Activated CD8-positive, alpha-beta T cell treated with anti-CD3 and anti-CD28 coated beads for 36 hours (primary cell): ENCODE measurements around the gene TRNAU1AP. TPM values are rescaled to one million over a fixed set of nuclear protein-coding genes. Genes with fewer than 3 reads are reported as not detected.
"Not testable (repeated sequence)": the region's sequence is repeated elsewhere in the genome, so short reads cannot be mapped to it uniquely, and the experiment has no call there.

Experiments
- ATAC-seq: fragments of 200-7000 bp; cut with Tn5 transposase; one replicate; pipeline ENCODE4 v1.10.0; 2021; ENCODE audit warnings: mild to moderate bottlenecking, moderate library complexity
- CTCF ChIA-PET: fragments of 350-600 bp; sonication (Branson Sonifier 250); formaldehyde crosslinking; loops from one replicate; lab custom pipeline; 2021; ENCODE audit warnings: antibody characterized with exemption; lab: Charles Lee
- POLR2A ChIA-PET: fragments of 350-600 bp; sonication (Branson Sonifier 250); formaldehyde crosslinking; loops from one replicate; lab custom pipeline; 2021; ENCODE audit warnings: antibody characterized with exemption; lab: Charles Lee
- DNase-seq: peaks from one replicate; pipeline ENCODE4 v3.0.0-alpha.2; 2020
- H3K27ac Mint-ChIP-seq: one replicate; pipeline ENCODE4 v1.8.0; 2021; ENCODE audit warnings: mild to moderate bottlenecking, mixed read lengths
- H3K27me3 Mint-ChIP-seq: one replicate; pipeline ENCODE4 v1.8.0; 2021; ENCODE audit warnings: mixed read lengths
- H3K36me3 Mint-ChIP-seq: one replicate; pipeline ENCODE4 v1.8.0; 2021; ENCODE audit warnings: low read depth, mixed read lengths
- H3K4me1 Mint-ChIP-seq: one replicate; pipeline ENCODE4 v1.8.0; 2021; ENCODE audit warnings: low read depth, mixed read lengths
- H3K4me3 Mint-ChIP-seq: one replicate; pipeline ENCODE4 v1.8.0; 2021; ENCODE audit warnings: mild to moderate bottlenecking, moderate library complexity, mixed read lengths
- H3K9me3 Mint-ChIP-seq: one replicate; pipeline ENCODE4 v1.8.0; 2021; ENCODE audit warnings: mixed read lengths
- intact Hi-C: fragments of 100-400 bp; cut with micrococcal nuclease; formaldehyde crosslinking; loops from one replicate; pipeline ENCODE4 v1.10.0; 2022
- total RNA-seq, 2 experiments: library from RNA; stranded (reverse); gene quantifications; one replicate each; pipeline ENCODE4 v1.2.3, GENCODE V29; 2021
- TF ChIP-seq, protein P1 (sequence below): fragments of 200-600 bp; IDR thresholded peaks from one replicate; pipeline ENCODE4 v1.8.0; 2022; ENCODE audit warnings: antibody characterized with exemption, mild to moderate bottlenecking

TRNAU1AP gene
- total RNA-seq, 2 experiments from 2014 or later: 42.5 to 47.8 TPM

DNA sequence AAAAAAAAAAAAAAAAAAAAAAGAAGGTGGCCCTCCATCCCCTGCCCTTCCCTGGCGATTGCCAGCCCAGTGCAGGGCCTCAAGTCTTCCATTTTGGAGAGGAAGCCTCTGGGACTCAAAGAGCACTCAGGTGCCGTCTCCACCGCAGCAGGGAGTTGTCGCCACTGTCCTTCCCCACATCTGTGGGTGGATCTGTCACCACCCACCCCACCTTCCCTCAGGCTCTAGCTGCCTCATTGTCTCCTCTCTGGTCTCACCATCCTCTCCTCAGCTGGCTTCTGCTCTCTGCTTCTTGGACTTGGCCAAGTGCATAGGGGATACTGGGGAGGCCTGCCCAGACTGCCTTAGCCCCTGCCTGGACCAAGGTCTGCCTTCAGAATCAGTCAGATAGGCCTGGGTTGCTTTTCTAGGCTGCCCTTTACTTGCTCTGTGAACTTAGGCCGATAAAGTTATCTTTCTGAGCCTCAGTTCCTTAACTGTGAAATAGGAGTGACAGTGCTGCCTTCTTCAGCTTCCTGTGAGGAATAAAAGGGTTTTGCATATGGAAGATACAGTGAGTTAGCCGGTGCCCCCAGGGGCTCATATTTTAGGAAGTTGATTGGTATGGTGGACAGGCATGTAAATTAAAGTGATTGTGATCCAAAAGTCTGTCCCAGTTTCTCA lies 31.3 kb upstream of the TRNAU1AP start:
- no peak for ATAC-seq
- H3K4me1 Mint-ChIP-seq: peaks cover 27% of the 10 kb centered on the region
- TF ChIP-seq, protein P1, sequence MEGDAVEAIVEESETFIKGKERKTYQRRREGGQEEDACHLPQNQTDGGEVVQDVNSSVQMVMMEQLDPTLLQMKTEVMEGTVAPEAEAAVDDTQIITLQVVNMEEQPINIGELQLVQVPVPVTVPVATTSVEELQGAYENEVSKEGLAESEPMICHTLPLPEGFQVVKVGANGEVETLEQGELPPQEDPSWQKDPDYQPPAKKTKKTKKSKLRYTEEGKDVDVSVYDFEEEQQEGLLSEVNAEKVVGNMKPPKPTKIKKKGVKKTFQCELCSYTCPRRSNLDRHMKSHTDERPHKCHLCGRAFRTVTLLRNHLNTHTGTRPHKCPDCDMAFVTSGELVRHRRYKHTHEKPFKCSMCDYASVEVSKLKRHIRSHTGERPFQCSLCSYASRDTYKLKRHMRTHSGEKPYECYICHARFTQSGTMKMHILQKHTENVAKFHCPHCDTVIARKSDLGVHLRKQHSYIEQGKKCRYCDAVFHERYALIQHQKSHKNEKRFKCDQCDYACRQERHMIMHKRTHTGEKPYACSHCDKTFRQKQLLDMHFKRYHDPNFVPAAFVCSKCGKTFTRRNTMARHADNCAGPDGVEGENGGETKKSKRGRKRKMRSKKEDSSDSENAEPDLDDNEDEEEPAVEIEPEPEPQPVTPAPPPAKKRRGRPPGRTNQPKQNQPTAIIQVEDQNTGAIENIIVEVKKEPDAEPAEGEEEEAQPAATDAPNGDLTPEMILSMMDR: no peak
- DNase-seq: no peak
- CTCF ChIA-PET: interaction anchor here (1.4 kb wide), 1 partner anchor 355 kb away, joined by 6 read pairs; no protein-coding TSS in a partner anchor
- POLR2A ChIA-PET: interaction anchor here (0.6 to 1.8 kb wide), 7 partner anchors 9 to 140 kb away, joined by 3 to 6 read pairs (median 3); no protein-coding TSS in a partner anchor
- H3K4me3 Mint-ChIP-seq: no peak overlapping the region
- no peaks in the 10 kb centered on the region for H3K27me3 Mint-ChIP-seq
- H3K9me3 Mint-ChIP-seq: no peaks in the 10 kb centered on the region
- intact Hi-C loops: no loop called here
- H3K36me3 Mint-ChIP-seq: peaks cover 41% of the 10 kb centered on the region
- no peak overlapping the region for H3K27ac Mint-ChIP-seq

DNA sequence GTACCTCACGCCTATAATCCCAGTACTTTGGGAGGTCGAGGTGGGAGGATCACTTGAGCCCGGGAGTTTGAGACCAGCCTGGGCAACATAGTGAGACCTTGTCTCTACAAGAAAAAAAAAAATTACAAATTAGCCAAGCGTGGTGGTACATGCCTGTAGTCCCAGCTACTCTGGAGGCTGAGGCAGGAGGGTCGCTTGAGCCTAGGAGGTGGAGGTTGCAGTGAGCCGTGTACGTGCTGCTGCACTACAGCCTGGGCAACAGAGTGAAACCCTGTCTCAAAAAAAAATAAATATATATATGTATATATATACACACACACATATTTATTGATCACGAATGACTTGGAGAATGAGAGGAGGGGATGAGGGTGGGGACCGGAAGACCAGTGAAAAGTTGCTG lies 30.3 kb upstream of the TRNAU1AP start:
- H3K27me3 Mint-ChIP-seq, H3K9me3 Mint-ChIP-seq, H3K4me3 Mint-ChIP-seq, ATAC-seq, DNase-seq, H3K27ac Mint-ChIP-seq, intact Hi-C loops: not testable (repeated sequence)
- ChIA-PET POLR2A (interaction anchor here (0.6 to 2.1 kb wide), 8 partner anchors 9 to 59 kb away, joined by 3 to 6 read pairs (median 4); no protein-coding TSS in a partner anchor), CTCF (interaction anchor here (1.5 kb wide), 1 partner anchor 12 kb away, joined by 4 read pairs; no protein-coding TSS in a partner anchor)
- H3K4me1 Mint-ChIP-seq: peaks cover 21% of the 10 kb centered on the region
- peaks cover 41% of the 10 kb centered on the region for H3K36me3 Mint-ChIP-seq

DNA sequence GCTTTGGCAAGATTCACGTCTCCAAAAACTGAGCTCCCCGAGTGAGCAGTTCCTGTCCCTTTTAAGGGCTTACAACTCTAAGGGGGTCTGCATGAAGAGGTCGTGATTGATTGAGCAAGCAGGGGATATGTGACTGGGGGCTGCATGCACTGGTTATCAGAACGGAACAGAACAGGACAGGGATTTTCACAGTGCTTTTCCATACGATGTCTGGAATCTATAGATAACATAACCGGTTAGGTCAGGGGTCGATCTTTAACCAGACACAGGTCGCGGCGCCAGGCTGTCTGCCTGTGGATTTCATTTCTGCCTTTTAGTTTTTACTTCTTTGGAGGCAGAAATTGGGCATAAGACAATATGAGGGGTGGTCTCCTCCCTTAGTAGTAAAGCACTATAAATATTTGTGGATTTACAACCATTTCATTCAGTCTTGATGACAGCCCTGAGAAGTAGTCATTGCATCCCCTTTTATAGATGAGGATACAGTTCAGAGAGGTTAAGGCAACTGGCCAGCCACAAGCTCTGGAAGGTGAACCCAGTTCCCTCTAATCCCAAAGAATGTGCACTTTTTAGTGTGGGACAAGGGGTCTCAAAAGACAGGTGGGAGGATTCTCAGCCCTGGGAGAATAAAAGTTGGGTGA lies 27.8 kb upstream of the TRNAU1AP start:
- H3K27me3 Mint-ChIP-seq, H3K4me1 Mint-ChIP-seq, intact Hi-C loops, ATAC-seq, CTCF ChIA-PET, H3K4me3 Mint-ChIP-seq, H3K27ac Mint-ChIP-seq, DNase-seq, H3K9me3 Mint-ChIP-seq: not testable (repeated sequence)
- POLR2A ChIA-PET: interaction anchor here (0.8 to 1.2 kb wide), 3 partner anchors 8 to 56 kb away, joined by 3 to 7 read pairs (median 3); no protein-coding TSS in a partner anchor
- H3K36me3 Mint-ChIP-seq: peaks cover 36% of the 10 kb centered on the region

DNA sequence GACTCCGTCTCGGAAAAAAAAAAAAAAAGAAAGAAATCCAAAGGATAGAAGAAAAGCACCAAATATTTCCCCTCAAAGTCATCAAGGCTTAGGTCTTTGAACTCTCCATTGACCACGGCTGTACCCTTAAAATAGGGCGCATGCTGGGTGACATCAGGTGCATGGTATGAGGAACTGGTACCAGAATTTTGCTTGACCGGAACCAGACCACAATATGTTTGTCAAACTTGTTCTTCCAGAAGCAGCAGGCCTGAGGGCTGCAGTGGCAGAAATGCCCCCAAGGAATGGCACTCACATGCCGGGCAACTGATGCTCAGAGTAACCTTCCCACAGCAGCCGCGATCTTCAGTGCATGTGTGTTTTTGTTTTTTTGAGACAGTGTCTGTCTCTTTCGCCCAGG lies 26.0 kb upstream of the TRNAU1AP start:
- no peak overlapping the region for H3K4me3 Mint-ChIP-seq
- TF ChIP-seq, protein P1: no peak
- H3K27ac Mint-ChIP-seq: no peak overlapping the region
- intact Hi-C loops: no loop called here
- H3K27me3 Mint-ChIP-seq: no peaks in the 10 kb centered on the region
- H3K9me3 Mint-ChIP-seq: no peaks in the 10 kb centered on the region
- ChIA-PET CTCF (interaction anchor here (1.6 kb wide), 1 partner anchor 168 kb away, joined by 6 read pairs; no protein-coding TSS in a partner anchor), POLR2A (interaction anchor here (1.3 kb wide), 1 partner anchor 8 kb away, joined by 3 read pairs; no protein-coding TSS in a partner anchor)
- H3K4me1 Mint-ChIP-seq: peaks cover 4% of the 10 kb centered on the region
- peaks cover 39% of the 10 kb centered on the region for H3K36me3 Mint-ChIP-seq
- ATAC-seq (no peak), DNase-seq (no peak)

DNA sequence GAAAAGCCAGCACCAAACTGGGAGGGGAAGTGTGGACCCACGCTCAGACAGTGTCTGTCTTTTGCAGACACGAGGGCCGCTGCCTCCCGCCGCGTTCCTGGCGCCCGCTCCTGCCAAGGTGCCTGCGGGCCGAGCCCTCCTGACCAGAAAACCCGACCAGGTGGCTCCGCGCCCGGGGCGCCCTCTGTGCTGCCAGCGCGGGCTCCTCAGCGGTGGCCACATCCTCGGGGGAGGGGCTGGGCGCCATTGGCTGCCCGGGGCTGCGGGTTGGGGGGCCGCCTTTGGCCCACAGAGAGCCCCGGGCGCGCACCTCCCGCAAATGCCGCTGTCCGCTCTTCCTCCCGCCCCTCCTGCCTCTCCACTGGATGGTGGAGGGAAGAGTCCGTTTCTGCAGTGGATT lies 22.4 kb upstream of the TRNAU1AP start:
- H3K4me1 Mint-ChIP-seq: no peaks in the 10 kb centered on the region
- DNase-seq (no peak), ATAC-seq (no peak)
- no peak overlapping the region for H3K4me3 Mint-ChIP-seq
- TF ChIP-seq, protein P1: no peak
- H3K27me3 Mint-ChIP-seq: no peaks in the 10 kb centered on the region
- ChIA-PET POLR2A (interaction anchor here (1.0 to 1.5 kb wide), 2 partner anchors 8 to 10 kb away, joined by 3 read pairs; no protein-coding TSS in a partner anchor), CTCF (interaction anchor here (0.7 to 0.9 kb wide), 2 partner anchors 106 to 170 kb away, joined by 3 read pairs; no protein-coding TSS in a partner anchor)
- intact Hi-C loops: no loop called here
- H3K27ac Mint-ChIP-seq: no peak overlapping the region
- H3K9me3 Mint-ChIP-seq: no peaks in the 10 kb centered on the region
- peaks cover 38% of the 10 kb centered on the region for H3K36me3 Mint-ChIP-seq
